Caki2 (cell line): Measurements from ENCODE around the gene KHDRBS1. TPM values are rescaled to one million over a fixed set of nuclear protein-coding genes. Genes with fewer than 3 reads are reported as not detected.
"Not testable (repeated sequence)": the region's sequence is repeated elsewhere in the genome, so short reads cannot be mapped to it uniquely, and the experiment has no call there.

ENCODE experiments used
- DNase-seq: peaks from one replicate; pipeline ENCODE4 v3.0.0-alpha.2; 2015; ENCODE audit warnings: low read depth
- in situ Hi-C: cut with HindIII; loops from 2 replicates; pipeline ENCODE4 v1.10.0; 2016; ENCODE audit warnings: low sequenced_read_pairs, low pct_unique_long_range_greater_than_20kb, mixed read lengths
- total RNA-seq: library from RNA; depleted of rRNA; stranded (reverse); fragments of >200 nt; shearing (Covaris generic); gene quantifications from 2 replicates; pipeline ENCODE4 v1.2.3, GENCODE V29; 2014; ENCODE audit warnings: low replicate concordance

KHDRBS1 gene
- total RNA-seq, 1 experiment from 2014 or later: 135 TPM

- no peak for DNase-seq
- in situ Hi-C loops: no loop called here
Measured at GRCh38 chr1:32005522-32005921, 8.1 kb upstream of the KHDRBS1 start.

- in situ Hi-C loops: no loop called here
- DNase-seq: no peak
Measured at GRCh38 chr1:32007591-32007940, 6.1 kb upstream of the KHDRBS1 start.

- DNase-seq: no peak
- in situ Hi-C loops: no loop called here
Measured at GRCh38 chr1:32010246-32010645, 3.4 kb upstream of the KHDRBS1 start.

GRCh38 chr1:32012709-32013385 lies 821 bp upstream of the KHDRBS1 start:
- in situ Hi-C loops: no loop called here
- DNase-seq: no peak

- DNase-seq: peak; percentile 53
- in situ Hi-C loops: no loop called here
Measured at GRCh38 chr1:32014199-32014947, 705 bp downstream of the KHDRBS1 start.

GRCh38 chr1:32014948-32015273 lies 1.2 kb downstream of the KHDRBS1 start:
- DNase-seq: no peak
- in situ Hi-C loops: no loop called here

DNA sequence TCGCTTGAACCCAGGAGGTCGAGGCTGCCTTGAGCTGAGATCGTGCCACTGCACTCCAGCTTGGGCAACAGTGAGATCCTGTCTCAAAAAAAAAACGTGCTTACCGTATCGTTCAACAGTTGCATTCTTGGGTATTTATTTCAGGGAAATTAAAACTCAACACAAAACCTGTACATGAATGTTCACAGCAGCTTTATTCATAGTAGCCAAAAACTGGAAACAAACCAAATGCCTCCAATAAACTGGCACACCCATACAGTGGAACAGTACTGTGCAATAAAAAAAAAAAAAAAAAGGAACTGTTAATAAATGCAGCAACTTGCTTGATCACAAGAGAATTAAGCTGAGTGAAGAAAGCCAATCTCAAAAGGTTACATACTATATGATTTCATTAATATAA lies 6.7 kb downstream of the KHDRBS1 start:
- no peak for DNase-seq
- in situ Hi-C loops: no loop called here

DNA sequence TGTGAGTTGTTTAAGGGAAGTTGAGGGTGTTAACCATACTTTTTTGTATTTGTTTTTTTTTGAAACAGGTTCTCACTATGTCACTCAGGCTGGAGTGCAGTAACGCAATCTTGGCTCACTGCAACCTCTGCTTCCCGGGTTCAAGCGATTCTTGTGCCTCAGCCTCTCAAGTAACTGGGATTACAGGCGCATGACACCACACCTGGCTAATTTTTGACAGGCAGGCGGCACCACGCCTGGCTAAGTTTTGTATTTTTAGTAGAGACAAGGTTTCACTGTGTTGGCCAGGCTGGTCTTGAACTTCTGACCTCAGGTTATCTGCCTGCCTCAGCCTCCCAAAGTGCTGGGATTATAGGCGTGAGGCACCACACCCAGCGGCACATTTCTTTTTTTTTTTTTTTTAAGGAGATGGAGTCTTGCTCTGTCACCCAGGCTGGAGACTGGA lies 7.9 kb downstream of the KHDRBS1 start:
- DNase-seq: not testable (repeated sequence)

DNA sequence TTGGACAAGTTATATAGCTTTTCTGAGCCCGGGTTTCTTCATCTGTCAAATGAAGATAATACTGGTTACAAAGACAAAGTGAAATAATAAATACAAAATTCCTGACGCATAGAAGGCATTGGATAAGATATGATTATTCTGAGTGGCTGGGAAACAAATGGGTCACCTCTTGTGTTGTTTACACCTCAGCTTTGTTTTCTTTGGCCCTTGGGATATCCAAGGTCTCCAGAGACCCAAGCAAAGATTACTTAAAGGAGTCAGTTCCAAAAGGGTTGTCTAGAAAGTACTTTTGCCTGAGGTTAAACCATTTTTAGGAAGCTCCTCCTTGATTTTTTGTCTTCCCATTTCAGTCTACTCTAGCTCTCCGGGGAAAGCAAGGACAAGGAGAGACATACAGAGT lies 9.7 kb downstream of the KHDRBS1 start:
- no peak for DNase-seq
- in situ Hi-C loops: no loop called here

More for the DNA sequence above, 7.9 kb downstream of the KHDRBS1 start:
- in situ Hi-C loops: not testable (repeated sequence)

- DNase-seq: no peak
- in situ Hi-C loops: no loop called here
Measured at GRCh38 chr1:32025515-32025914, 11.8 kb downstream of the KHDRBS1 start.

DNA sequence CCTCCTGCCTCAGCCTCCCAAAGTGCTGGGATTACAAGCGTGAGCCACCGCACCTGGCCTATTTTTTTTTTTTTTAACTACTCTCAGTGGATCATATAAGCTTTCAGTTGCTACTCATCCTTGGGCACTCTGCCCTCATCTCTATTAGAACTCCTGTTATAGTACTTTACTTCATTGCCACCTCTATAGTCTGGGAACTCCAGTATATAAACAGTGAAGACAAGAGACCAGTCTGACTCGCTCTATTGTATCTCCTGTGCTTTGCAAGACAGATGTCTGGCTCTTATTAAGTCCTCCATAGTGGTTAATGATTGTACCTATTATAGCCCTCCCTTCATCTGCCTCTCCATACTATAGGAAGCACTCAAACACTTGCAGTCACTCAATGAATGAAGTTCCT lies 15.1 kb downstream of the KHDRBS1 start:
- in situ Hi-C loops: no loop called here
- peak; percentile 30 for DNase-seq

DNA sequence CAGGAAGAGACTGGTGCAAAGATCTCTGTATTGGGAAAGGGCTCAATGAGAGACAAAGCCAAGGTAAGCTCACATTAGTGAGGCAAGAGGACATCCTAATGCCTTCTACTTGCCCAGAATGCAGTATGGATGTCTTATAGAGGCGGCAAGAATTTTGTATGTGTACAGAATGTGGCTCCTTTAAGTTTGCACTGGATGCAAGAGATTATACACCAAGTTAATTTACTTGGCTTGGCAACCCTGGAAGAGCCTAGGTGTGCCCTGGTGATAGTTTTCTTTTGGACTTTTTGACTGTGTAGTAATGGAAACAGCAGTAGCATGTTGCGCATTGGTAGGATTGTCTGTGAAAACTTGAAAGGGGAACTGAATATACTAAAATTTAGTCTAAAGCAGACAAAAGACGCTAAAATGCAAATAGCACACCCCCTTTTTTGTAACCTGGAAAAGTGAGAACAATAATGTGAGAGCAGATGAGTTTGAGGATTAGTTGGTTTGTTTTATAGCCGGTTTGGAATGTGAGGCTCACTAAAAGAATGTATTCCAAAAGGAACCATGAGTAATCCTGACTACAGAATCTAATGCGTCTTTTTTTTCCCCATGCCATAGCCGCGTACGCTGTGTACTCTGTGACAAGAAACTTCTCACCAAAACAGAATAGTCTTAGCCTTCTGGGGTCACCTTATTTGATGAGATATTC lies 18.1 kb downstream of the KHDRBS1 start:
- in situ Hi-C loops: no loop called here
- DNase-seq: no peak

GRCh38 chr1:32032275-32032615 lies 18.6 kb downstream of the KHDRBS1 start:
- in situ Hi-C loops: no loop called here
- no peak for DNase-seq

DNA sequence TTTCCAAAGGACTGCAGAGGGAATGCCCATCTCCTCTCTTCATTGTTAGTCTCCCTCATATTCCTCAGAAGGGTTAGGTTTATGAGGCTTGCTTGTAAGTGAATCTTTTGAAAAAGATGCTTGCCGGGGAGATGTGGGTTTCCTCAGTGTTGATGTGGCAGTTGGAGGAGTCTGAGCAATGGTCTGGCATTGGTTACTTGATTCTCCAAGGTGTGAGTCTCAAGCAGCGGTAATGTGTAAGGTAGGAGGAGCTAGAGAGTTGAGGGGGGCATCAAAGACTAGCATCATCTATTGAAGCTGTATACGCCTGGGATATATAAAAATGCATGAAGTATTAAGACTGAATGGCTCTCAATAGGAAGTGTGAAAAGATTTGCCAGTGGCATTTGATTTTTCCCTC lies 21.5 kb downstream of the KHDRBS1 start:
- in situ Hi-C loops: no loop called here
- no peak for DNase-seq

DNA sequence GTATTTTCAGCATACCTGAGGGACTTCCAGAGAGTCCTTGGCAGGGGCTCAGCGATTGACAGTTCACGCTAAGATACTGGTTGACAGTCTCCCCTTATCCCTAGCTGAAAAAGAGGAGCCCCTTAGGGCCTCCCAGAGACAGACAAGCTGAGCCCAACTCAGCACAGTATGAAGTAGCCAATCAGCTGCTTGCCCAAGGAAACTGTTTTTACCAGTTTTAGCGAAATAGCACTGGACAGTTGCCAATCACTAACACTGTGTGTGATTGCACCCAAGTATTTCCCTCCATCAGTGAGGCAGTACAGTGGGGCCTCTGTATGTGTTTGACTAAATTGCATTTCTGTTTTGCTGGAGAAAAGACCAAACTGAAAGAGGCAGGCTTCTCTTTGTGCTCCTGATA lies 27.0 kb downstream of the KHDRBS1 start:
- in situ Hi-C loops: no loop called here

DNA sequence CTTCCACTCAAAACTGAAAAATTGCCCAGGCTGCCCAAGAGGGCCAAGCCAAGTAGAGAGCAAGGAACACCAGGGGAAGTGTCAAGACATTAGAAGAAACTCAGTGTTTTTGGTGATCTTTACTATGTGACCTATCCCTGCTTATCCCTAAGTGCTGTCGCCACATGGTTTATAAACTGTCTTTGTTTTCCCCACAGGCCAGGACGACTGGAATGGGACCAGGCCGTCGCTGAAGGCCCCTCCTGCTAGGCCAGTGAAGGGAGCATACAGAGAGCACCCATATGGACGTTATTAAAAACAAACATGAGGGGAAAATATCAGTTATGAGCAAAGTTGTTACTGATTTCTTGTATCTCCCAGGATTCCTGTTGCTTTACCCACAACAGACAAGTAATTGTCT lies 28.7 kb downstream of the KHDRBS1 start:
- DNase-seq: no peak
- in situ Hi-C loops: no loop called here

More for the DNA sequence above, 27.0 kb downstream of the KHDRBS1 start:
- DNase-seq: no peak

GRCh38 chr1:32044234-32044633 lies 30.6 kb downstream of the KHDRBS1 start:
- in situ Hi-C loops: no loop called here
- no peak for DNase-seq

GRCh38 chr1:32045772-32046171 lies 32.1 kb downstream of the KHDRBS1 start:
- DNase-seq: no peak
- in situ Hi-C loops: no loop called here

- DNase-seq: no peak
- in situ Hi-C loops: no loop called here
Measured at GRCh38 chr1:32047701-32048100, 34.0 kb downstream of the KHDRBS1 start.

DNA sequence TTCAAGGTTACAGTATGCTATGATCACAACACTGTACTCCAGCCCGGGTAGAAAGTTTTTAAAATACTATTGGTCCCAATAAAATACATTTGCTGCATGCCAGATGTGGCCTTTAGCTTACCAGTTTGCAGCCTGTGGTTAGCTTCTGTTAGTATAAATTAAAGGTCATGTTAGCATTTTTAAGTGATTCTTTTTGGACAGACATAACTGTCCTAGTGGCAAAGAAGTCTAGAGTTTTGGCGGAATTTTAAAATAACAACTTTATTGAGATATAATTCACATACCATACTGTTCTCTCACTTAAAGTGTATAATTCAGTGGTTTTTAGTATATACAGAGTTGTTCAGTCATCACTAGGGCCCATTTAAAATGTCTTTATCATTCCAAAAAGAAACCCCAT lies 34.8 kb downstream of the KHDRBS1 start:
- DNase-seq: no peak
- in situ Hi-C loops: no loop called here
